Caco-2 (cell line): ENCODE data around the gene LDLRAD4. TPM values are rescaled to one million over a fixed set of nuclear protein-coding genes. Genes with fewer than 3 reads are reported as not detected.

ENCODE experiments used
- BruUV-seq: library from RNA; stranded (reverse); fragments of 400-500 nt; replicated peaks from 2 replicates; lab custom pipeline; 2021; lab: Mats Ljungman, UMichigan
- CTCF ChIA-PET: fragments of 300-600 bp; sonication (Branson Sonifier 250); formaldehyde crosslinking; loops from one replicate; lab custom pipeline; 2022; ENCODE audit warnings: antibody characterized with exemption; lab: Charles Lee
- POLR2A ChIA-PET: fragments of 300-600 bp; sonication (Branson Sonifier 250); formaldehyde crosslinking; loops from one replicate; lab custom pipeline; 2022; ENCODE audit warnings: antibody characterized with exemption; lab: Charles Lee
- DNase-seq, 2 experiments: peaks; one replicate each; pipeline versions ENCODE4 v3.0.0 to v3.0.0-alpha.2; 2020 to 2022
- H3K27me3 ChIP-seq: replicated peaks from 2 replicates; pipeline ENCODE4 v1.6.0; 2011; ENCODE audit warnings: low read length; ENCODE audit not compliant: control insufficient read depth, insufficient read depth
- H3K36me3 ChIP-seq: 2 replicates; pipeline ENCODE4 v1.5.1; 2011; ENCODE audit warnings: low read length; ENCODE audit not compliant: control insufficient read depth, insufficient read depth
- H3K4me1 ChIP-seq: fragments of 250-450 bp; sonication (Bioruptor Pico); 2 replicates; pipeline ENCODE4 v1.5.1; 2020; ENCODE audit warnings: mild to moderate bottlenecking
- H3K4me3 ChIP-seq: 2 replicates; pipeline ENCODE4 v1.5.1; 2011; ENCODE audit warnings: low read depth, mild to moderate bottlenecking, control low read depth, low read length
- H3K9me3 ChIP-seq: fragments of 250-450 bp; sonication (Bioruptor Pico); 2 replicates; pipeline ENCODE4 v1.5.1; 2020; ENCODE audit warnings: mild to moderate bottlenecking, moderate library complexity
- H3K27ac Mint-ChIP-seq: one replicate; pipeline ENCODE4 v1.8.0; 2022; ENCODE audit warnings: mixed read lengths; ENCODE audit not compliant: unreplicated experiment
- H3K27me3 Mint-ChIP-seq: one replicate; pipeline ENCODE4 v1.8.0; 2022; ENCODE audit warnings: mixed read lengths; ENCODE audit not compliant: insufficient read depth, unreplicated experiment
- H3K36me3 Mint-ChIP-seq: one replicate; pipeline ENCODE4 v1.8.0; 2022; ENCODE audit warnings: mild to moderate bottlenecking, mixed read lengths; ENCODE audit not compliant: insufficient read depth, unreplicated experiment
- H3K4me1 Mint-ChIP-seq: one replicate; pipeline ENCODE4 v1.8.0; 2022; ENCODE audit warnings: low read depth, mixed read lengths; ENCODE audit not compliant: unreplicated experiment
- H3K4me3 Mint-ChIP-seq: one replicate; pipeline ENCODE4 v1.8.0; 2022; ENCODE audit warnings: mild to moderate bottlenecking, moderate library complexity, mixed read lengths; ENCODE audit not compliant: unreplicated experiment
- H3K9me3 Mint-ChIP-seq: one replicate; pipeline ENCODE4 v1.8.0; 2022; ENCODE audit warnings: mixed read lengths; ENCODE audit not compliant: unreplicated experiment
- intact Hi-C: fragments of 100-400 bp; cut with micrococcal nuclease; formaldehyde crosslinking; loops from one replicate; pipeline ENCODE4 v1.10.0; 2022; ENCODE audit not compliant: unreplicated experiment
- total RNA-seq: library from RNA; stranded (reverse); gene quantifications from 2 replicates; pipeline ENCODE4 v1.2.3, GENCODE V29; 2022
- TF ChIP-seq, protein P1 (sequence below), 2 experiments: fragments of 200-600 bp in 1 of 2; IDR thresholded peaks; 1 replicate in 1 of 2; 2 replicates in 1 of 2; pipeline versions ENCODE4 v1.5.1 to v1.8.0; 2011 to 2022; ENCODE audit warnings: antibody characterized with exemption in 1 of 2, control low read depth in 1 of 2, inconsistent platforms in 1 of 2, low read depth in 1 of 2, low read length in 1 of 2, mild to moderate bottlenecking in 1 of 2, moderate library complexity in 1 of 2; ENCODE audit not compliant: insufficient read depth in 1 of 2, severe bottlenecking in 1 of 2, unreplicated experiment in 1 of 2

The LDLRAD4 gene
- total RNA-seq, 1 experiment from 2014 or later: 1.2 TPM

DNA sequence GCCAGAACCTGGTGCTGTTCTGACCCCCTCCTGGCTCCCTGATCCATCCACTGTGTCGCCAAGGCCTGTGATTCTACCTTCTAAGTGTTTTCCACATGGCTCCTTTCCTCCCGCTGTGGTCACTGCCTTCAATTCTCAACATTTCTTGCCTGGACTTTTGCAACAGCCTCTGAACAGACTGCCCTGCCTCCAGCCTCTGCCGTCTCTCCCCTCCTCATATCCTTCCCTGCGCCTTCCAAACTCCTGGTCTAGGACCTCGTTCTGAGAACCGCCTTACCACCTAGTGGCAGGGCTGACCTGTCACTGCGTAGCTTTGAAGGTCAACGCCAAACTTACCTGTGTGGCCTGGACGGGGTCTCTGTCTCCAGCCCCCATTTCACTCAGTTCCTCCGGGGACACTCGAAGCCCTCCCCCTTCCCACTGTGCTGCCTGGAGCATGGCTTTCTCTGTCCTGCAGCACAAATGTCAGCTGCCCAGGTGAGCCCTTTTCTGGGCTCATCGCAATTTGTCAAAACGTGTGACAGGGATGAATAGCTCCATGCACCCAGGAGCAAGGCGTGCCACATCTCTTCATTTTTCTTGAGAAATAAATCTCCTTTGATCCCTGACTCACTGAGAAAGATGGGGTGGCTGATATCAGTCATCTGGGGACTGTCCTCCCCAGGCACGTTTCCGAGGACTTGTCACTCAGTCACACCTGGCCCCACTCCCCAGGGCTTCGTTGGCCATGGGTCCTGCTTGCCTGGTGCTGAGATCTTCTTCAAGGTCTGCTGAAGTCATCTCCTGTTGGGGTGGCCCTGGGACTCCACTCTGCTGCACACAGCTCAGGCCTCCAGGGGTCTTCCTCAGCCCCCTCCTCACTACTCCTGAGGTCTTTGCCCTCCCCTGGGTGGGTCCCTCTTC is 46.7 kb downstream of the LDLRAD4 start:
- H3K4me3 ChIP-seq: no peak overlapping the region
- no peak overlapping the region for H3K4me3 Mint-ChIP-seq
- H3K4me1 ChIP-seq: no peaks in the 10 kb centered on the region
- DNase-seq: no peak
- no peaks in the 10 kb centered on the region for H3K36me3 ChIP-seq
- H3K27ac Mint-ChIP-seq: no peak overlapping the region
- peaks cover 6% of the 10 kb centered on the region for H3K36me3 Mint-ChIP-seq
- no peaks in the 10 kb centered on the region for H3K27me3 ChIP-seq
- TF ChIP-seq, protein P1, sequence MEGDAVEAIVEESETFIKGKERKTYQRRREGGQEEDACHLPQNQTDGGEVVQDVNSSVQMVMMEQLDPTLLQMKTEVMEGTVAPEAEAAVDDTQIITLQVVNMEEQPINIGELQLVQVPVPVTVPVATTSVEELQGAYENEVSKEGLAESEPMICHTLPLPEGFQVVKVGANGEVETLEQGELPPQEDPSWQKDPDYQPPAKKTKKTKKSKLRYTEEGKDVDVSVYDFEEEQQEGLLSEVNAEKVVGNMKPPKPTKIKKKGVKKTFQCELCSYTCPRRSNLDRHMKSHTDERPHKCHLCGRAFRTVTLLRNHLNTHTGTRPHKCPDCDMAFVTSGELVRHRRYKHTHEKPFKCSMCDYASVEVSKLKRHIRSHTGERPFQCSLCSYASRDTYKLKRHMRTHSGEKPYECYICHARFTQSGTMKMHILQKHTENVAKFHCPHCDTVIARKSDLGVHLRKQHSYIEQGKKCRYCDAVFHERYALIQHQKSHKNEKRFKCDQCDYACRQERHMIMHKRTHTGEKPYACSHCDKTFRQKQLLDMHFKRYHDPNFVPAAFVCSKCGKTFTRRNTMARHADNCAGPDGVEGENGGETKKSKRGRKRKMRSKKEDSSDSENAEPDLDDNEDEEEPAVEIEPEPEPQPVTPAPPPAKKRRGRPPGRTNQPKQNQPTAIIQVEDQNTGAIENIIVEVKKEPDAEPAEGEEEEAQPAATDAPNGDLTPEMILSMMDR (IDR thresholded peaks at IDR 0.05; ENCODE audit: insufficient read depth in 1 of 2, low read depth in 1 of 2, low read length in 1 of 2, severe bottlenecking in 1 of 2, unreplicated experiment in 1 of 2): no peak
- intact Hi-C loops: no loop called here
- no TSS peak for BruUV-seq
- POLR2A ChIA-PET: no interaction called here
- H3K9me3 ChIP-seq: no peaks in the 10 kb centered on the region
- CTCF ChIA-PET: no interaction called here
- H3K4me1 Mint-ChIP-seq: peaks cover 6% of the 10 kb centered on the region
- H3K9me3 Mint-ChIP-seq: no peaks in the 10 kb centered on the region
- peaks cover 27% of the 10 kb centered on the region for H3K27me3 Mint-ChIP-seq

DNA sequence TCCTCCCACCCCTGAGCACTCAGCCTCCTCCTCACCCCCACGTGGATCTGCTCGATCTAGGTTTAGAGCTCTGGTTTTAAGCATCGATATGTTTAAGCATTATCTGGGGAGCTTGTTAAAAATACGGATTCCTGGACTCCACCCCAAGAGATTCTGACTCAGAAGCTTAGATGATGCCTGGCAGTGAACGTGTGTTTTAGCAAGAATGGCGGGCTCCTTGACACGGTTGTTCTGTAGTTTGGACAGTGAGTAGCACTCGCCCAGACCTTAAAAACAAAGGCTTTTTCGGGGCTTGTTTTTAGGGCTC is 47.3 kb downstream of the LDLRAD4 start:
- Mint-ChIP-seq H3K4me3 (no peak overlapping the region), H3K27me3 (peaks cover 22% of the 10 kb centered on the region), H3K9me3 (no peaks in the 10 kb centered on the region), H3K36me3 (peaks cover 6% of the 10 kb centered on the region), H3K4me1 (peaks cover 6% of the 10 kb centered on the region), H3K27ac (no peak overlapping the region)
- no peaks in the 10 kb centered on the region for H3K4me1 ChIP-seq
- intact Hi-C loops: no loop called here
- no peaks in the 10 kb centered on the region for H3K27me3 ChIP-seq
- H3K9me3 ChIP-seq: no peaks in the 10 kb centered on the region
- POLR2A ChIA-PET: no interaction called here
- BruUV-seq: no TSS peak
- TF ChIP-seq, protein P1 (IDR thresholded peaks at IDR 0.05; ENCODE audit: insufficient read depth in 1 of 2, low read depth in 1 of 2, low read length in 1 of 2, severe bottlenecking in 1 of 2, unreplicated experiment in 1 of 2): no peak
- no peak overlapping the region for H3K4me3 ChIP-seq
- CTCF ChIA-PET: no interaction called here
- no peaks in the 10 kb centered on the region for H3K36me3 ChIP-seq
- DNase-seq: no peak

DNA sequence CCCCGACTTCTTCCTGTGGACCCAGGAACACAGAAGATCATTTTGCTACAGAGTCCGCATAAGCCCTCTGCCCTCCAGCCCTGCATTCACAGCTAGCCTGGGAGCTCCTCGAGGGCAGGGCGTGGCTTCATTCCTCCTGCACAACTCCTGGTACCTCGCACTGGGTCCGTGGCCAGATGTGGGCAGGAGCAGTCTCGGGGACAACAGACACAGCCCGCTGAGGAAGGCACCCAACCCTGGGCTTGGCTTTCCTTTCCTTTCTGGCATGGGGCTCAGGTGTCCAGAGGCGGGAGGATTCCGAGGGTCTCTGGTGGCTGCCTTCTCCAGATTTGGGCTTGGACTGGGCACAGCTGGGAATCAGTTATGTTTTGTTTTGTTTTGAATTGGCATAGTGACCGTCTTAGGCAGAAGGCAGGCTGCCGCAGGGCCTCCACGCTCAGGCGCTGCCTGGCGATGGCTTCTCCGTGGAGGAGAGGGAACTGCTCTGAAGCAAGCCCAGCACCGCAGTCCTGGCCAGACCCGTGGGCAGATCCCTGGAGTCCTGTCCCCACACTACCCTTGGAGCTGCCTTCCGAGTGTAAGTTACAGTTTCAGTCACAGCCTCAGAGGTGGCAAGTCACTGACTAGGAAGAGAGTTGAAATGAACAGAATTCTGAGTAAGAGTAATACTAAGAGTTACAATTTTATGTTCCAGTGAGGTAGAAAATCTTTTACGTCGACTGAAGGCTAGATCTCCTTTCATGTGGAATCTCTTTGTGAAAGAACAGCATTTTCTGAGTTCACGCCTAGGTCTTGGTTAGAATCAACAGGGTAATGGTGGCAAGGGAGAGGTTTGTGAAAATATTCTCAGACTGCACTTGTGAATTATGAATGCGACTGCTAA is 47.9 kb downstream of the LDLRAD4 start:
- intact Hi-C loops: no loop called here
- ChIA-PET CTCF (no interaction called here), POLR2A (no interaction called here)
- H3K36me3 ChIP-seq: no peaks in the 10 kb centered on the region
- BruUV-seq: no TSS peak
- peaks cover 5% of the 10 kb centered on the region for H3K4me1 Mint-ChIP-seq
- no peaks in the 10 kb centered on the region for H3K27me3 ChIP-seq
- TF ChIP-seq, protein P1 (IDR thresholded peaks at IDR 0.05; ENCODE audit: insufficient read depth in 1 of 2, low read depth in 1 of 2, low read length in 1 of 2, severe bottlenecking in 1 of 2, unreplicated experiment in 1 of 2): no peak
- no peaks in the 10 kb centered on the region for H3K9me3 Mint-ChIP-seq
- no peaks in the 10 kb centered on the region for H3K9me3 ChIP-seq
- H3K4me3 ChIP-seq: no peak overlapping the region
- H3K27me3 Mint-ChIP-seq: peaks cover 21% of the 10 kb centered on the region
- H3K4me3 Mint-ChIP-seq: no peak overlapping the region
- no peak for DNase-seq
- no peaks in the 10 kb centered on the region for H3K4me1 ChIP-seq
- H3K27ac Mint-ChIP-seq: no peak overlapping the region
- H3K36me3 Mint-ChIP-seq: peaks cover 6% of the 10 kb centered on the region
